HEK293 (cell line): ENCODE results near the gene NEURL1.

Experiments
- CTCF ChIA-PET: fragments of 350-600 bp; formaldehyde crosslinking; extraction: SDS; loops from one replicate; lab custom pipeline; 2021; ENCODE audit warnings: antibody characterized with exemption; lab: Yijun Ruan, JAX
- POLR2A ChIA-PET: fragments of 300-600 bp; formaldehyde crosslinking; extraction: SDS; loops from one replicate; lab custom pipeline; 2020; ENCODE audit warnings: antibody characterized with exemption, inconsistent platforms; lab: Yijun Ruan, JAX
- H3K27ac ChIP-seq: fragments of 200-500 bp; sonication (Bioruptor generic); 2 replicates; pipeline ENCODE4 v1.5.1; 2014; ENCODE audit warnings: low read depth, low read length, control low read depth, inconsistent platforms; ENCODE audit errors: extremely low read depth
- H3K36me3 ChIP-seq, 2 experiments: fragments of 200-500 bp in 1 of 2; sonication (Bioruptor generic) in 1 of 2; 1 replicate in 1 of 2; 2 replicates in 1 of 2; pipeline ENCODE4 v1.5.1; 2014 to 2017; ENCODE audit warnings: inconsistent platforms in 2 of 2, low read length in 2 of 2; ENCODE audit not compliant: control insufficient read depth in 2 of 2, insufficient read depth in 1 of 2
- H3K4me1 ChIP-seq: fragments of 200-500 bp; sonication (Bioruptor generic); 2 replicates; pipeline ENCODE4 v1.5.1; 2014; ENCODE audit warnings: mild to moderate bottlenecking, low read length, inconsistent platforms; ENCODE audit not compliant: control insufficient read depth, insufficient read depth
- H3K4me3 ChIP-seq: 2 replicates; pipeline ENCODE4 v1.5.1; 2011; ENCODE audit warnings: low read depth, mild to moderate bottlenecking, control low read depth, low read length, moderate library complexity
- H3K9me3 ChIP-seq: fragments of 200-500 bp; sonication (Bioruptor generic); 2 replicates; pipeline ENCODE4 v1.5.1; 2014; ENCODE audit warnings: low read depth, low read length, inconsistent platforms; ENCODE audit not compliant: control insufficient read depth, insufficient read depth
- BCL6B ChIP-seq: fragments of 450-650 bp; formaldehyde crosslinking; IDR thresholded peaks from 2 replicates; pipeline ENCODE4 v1.5.1; 2017; ENCODE audit warnings: missing biosample characterization, missing genetic modification characterization
- EGR2 ChIP-seq: fragments of 450-650 bp; formaldehyde crosslinking; IDR thresholded peaks from 2 replicates; pipeline ENCODE4 v1.5.1; 2016; ENCODE audit warnings: low read depth, missing biosample characterization, missing genetic modification characterization
- GLIS1 ChIP-seq: fragments of 450-650 bp; formaldehyde crosslinking; IDR thresholded peaks from 2 replicates; pipeline ENCODE4 v1.5.1; 2016; ENCODE audit warnings: missing biosample characterization, missing genetic modification characterization
- INSM2 ChIP-seq: fragments of 450-650 bp; formaldehyde crosslinking; IDR thresholded peaks from 2 replicates; pipeline ENCODE4 v1.5.1; 2016; ENCODE audit warnings: missing biosample characterization, missing genetic modification characterization
- KLF8 ChIP-seq: fragments of 450-650 bp; formaldehyde crosslinking; IDR thresholded peaks from 2 replicates; pipeline ENCODE4 v1.5.1; 2016; ENCODE audit warnings: missing biosample characterization, missing genetic modification characterization
- MEIS1 ChIP-seq: sonication (generic); formaldehyde crosslinking; IDR thresholded peaks from 2 replicates; pipeline ENCODE4 v1.8.1; 2022; ENCODE audit warnings: missing genetic modification reagents, mild to moderate bottlenecking, borderline replicate concordance
- PBX3 ChIP-seq: sonication (generic); formaldehyde crosslinking; IDR thresholded peaks from 2 replicates; pipeline ENCODE4 v1.8.1; 2022; ENCODE audit warnings: mild to moderate bottlenecking, moderate library complexity, missing genetic modification reagents
- SCRT1 ChIP-seq: fragments of 450-650 bp; formaldehyde crosslinking; IDR thresholded peaks from 2 replicates; pipeline ENCODE4 v1.5.1; 2016; ENCODE audit warnings: missing biosample characterization, missing genetic modification characterization, borderline replicate concordance
- YY2 ChIP-seq: fragments of 450-650 bp; formaldehyde crosslinking; IDR thresholded peaks from 2 replicates; pipeline ENCODE4 v1.5.1; 2016; ENCODE audit warnings: missing biosample characterization, missing genetic modification characterization
- ZBTB17 ChIP-seq: fragments of 450-650 bp; formaldehyde crosslinking; IDR thresholded peaks from 2 replicates; pipeline ENCODE4 v1.5.1; 2016; ENCODE audit warnings: missing biosample characterization, missing genetic modification characterization
- ZFP69B ChIP-seq: fragments of 450-650 bp; formaldehyde crosslinking; IDR thresholded peaks from 2 replicates; pipeline ENCODE4 v1.5.1; 2016; ENCODE audit warnings: missing biosample characterization, missing genetic modification characterization
- ZNF112 ChIP-seq: fragments of 450-650 bp; formaldehyde crosslinking; IDR thresholded peaks from 2 replicates; pipeline ENCODE4 v1.5.0; 2017; ENCODE audit warnings: missing biosample characterization, missing genetic modification characterization
- ZNF155 ChIP-seq: fragments of 450-650 bp; formaldehyde crosslinking; IDR thresholded peaks from 2 replicates; pipeline ENCODE4 v1.5.1; 2016; ENCODE audit warnings: missing biosample characterization, missing genetic modification characterization
- ZNF221 ChIP-seq: fragments of 450-650 bp; formaldehyde crosslinking; IDR thresholded peaks from 2 replicates; pipeline ENCODE4 v1.5.1; 2017; ENCODE audit warnings: missing biosample characterization, missing genetic modification characterization, borderline replicate concordance
- ZNF26 ChIP-seq: fragments of 450-650 bp; formaldehyde crosslinking; IDR thresholded peaks from 2 replicates; pipeline ENCODE4 v1.5.1; 2016; ENCODE audit warnings: missing biosample characterization, missing genetic modification characterization
- ZNF280C ChIP-seq: fragments of 450-650 bp; formaldehyde crosslinking; IDR thresholded peaks from 2 replicates; pipeline ENCODE4 v1.5.1; 2016; ENCODE audit warnings: missing biosample characterization, missing genetic modification characterization
- ZNF366 ChIP-seq: fragments of 450-650 bp; formaldehyde crosslinking; conservative IDR thresholded peaks from 2 replicates; pipeline ENCODE4 v1.5.1; 2016; ENCODE audit warnings: missing biosample characterization, missing genetic modification characterization
- ZNF514 ChIP-seq: fragments of 450-650 bp; formaldehyde crosslinking; IDR thresholded peaks from 2 replicates; pipeline ENCODE4 v1.5.1; 2016; ENCODE audit warnings: missing biosample characterization, missing genetic modification characterization
- ZNF530 ChIP-seq: fragments of 450-650 bp; formaldehyde crosslinking; IDR thresholded peaks from 2 replicates; pipeline ENCODE4 v1.5.1; 2016; ENCODE audit warnings: low read depth, missing biosample characterization, missing genetic modification characterization
- ZNF544 ChIP-seq: fragments of 450-650 bp; formaldehyde crosslinking; IDR thresholded peaks from 2 replicates; pipeline ENCODE4 v1.5.0; 2017; ENCODE audit warnings: missing biosample characterization, missing genetic modification characterization
- ZNF624 ChIP-seq: fragments of 450-650 bp; formaldehyde crosslinking; IDR thresholded peaks from 2 replicates; pipeline ENCODE4 v1.5.1; 2017; ENCODE audit warnings: missing biosample characterization, missing genetic modification characterization
- ZNF645 ChIP-seq: fragments of 450-650 bp; formaldehyde crosslinking; IDR thresholded peaks from 2 replicates; pipeline ENCODE4; 2016; ENCODE audit warnings: missing biosample characterization, missing genetic modification characterization
- ZNF677 ChIP-seq: fragments of 450-650 bp; IDR thresholded peaks from 2 replicates; pipeline ENCODE4 v1.5.0; 2018; ENCODE audit warnings: missing biosample characterization, mild to moderate bottlenecking, missing genetic modification characterization, moderate library complexity
- ZNF747 ChIP-seq: fragments of 450-650 bp; formaldehyde crosslinking; IDR thresholded peaks from 2 replicates; pipeline ENCODE4 v1.5.1; 2016; ENCODE audit warnings: missing biosample characterization, missing genetic modification characterization
- ZNF830 ChIP-seq: fragments of 450-650 bp; IDR thresholded peaks from 2 replicates; pipeline ENCODE4 v1.5.0; 2018; ENCODE audit warnings: missing biosample characterization, missing genetic modification characterization, low read depth, mild to moderate bottlenecking, moderate library complexity

The NEURL1 gene

GRCh38 chr10:103451091-103451813 is 42.3 kb upstream of the NEURL1 start (continued):
- TF ChIP-seq SCRT1 (tag by site-specific recombination) (no peak), ZNF155 (tag by site-specific recombination) (no peak), ZNF26 (tag by site-specific recombination) (no peak), KLF8 (tag by site-specific recombination) (no peak), ZNF677 (tag by site-specific recombination) (no peak), ZNF830 (tag by site-specific recombination) (no peak), ZNF544 (no peak), INSM2 (tag by site-specific recombination) (no peak), ZNF645 (tag by site-specific recombination) (no peak), ZNF514 (no peak), ZNF366 (tag by site-specific recombination) (no peak; the same call in 1 of the 2 replicates), ZNF112 (tag by site-specific recombination) (no peak), ZNF280C (tag by site-specific recombination) (no peak), ZNF530 (tag by site-specific recombination) (no peak), YY2 (no peak), EGR2 (tag by site-specific recombination) (peak; percentile 68)
- TF ChIP-seq, all 188 proteins: peak for 14

- H3K4me3 ChIP-seq: peak within 1 kb of the TSS; percentile 60
- ChIA-PET CTCF (interaction anchor here (1.1 to 1.5 kb wide), 2 partner anchors 24 to 31 kb away, joined by 3 to 7 read pairs; no protein-coding TSS in a partner anchor), POLR2A (interaction anchor here (1.1 to 1.9 kb wide), 3 partner anchors 14 to 84 kb away, joined by 3 to 5 read pairs (median 4); partner anchors contain the start of gene TAF5)
- TF ChIP-seq ZNF221 (tag by site-specific recombination): no peak
- no peak for TF ChIP-seq ZFP69B (tag by site-specific recombination)
- TF ChIP-seq PBX3 (CRISPR knock-in tag): 0 out of 2 replicates have a peak, but pooled peaks have one; percentile 21
- no peak for TF ChIP-seq ZNF624
- TF ChIP-seq ZNF530 (tag by site-specific recombination): no peak
- TF ChIP-seq ZNF747 (tag by site-specific recombination): no peak
- no peak for TF ChIP-seq BCL6B (tag by site-specific recombination)
- peak; percentile 41; the same call in 1 of the 2 replicates for TF ChIP-seq GLIS1 (tag by site-specific recombination)
- no peak for TF ChIP-seq MEIS1 (CRISPR knock-in tag)
- TF ChIP-seq ZBTB17 (tag by site-specific recombination): no peak
Measured at GRCh38 chr10:103451831-103452505, 41.5 kb upstream of the NEURL1 start, which contains the start of gene CALHM2. Gene CALHM2, minus strand, starts transcription at chr10:103452370. Its CDS starts 2,429 bp downstream, at chr10:103449941.

More at GRCh38 chr10:103451831-103452505, 41.5 kb upstream of the NEURL1 start, which contains the start of gene CALHM2:
- Histone ChIP-seq H3K4me1 (peaks cover 9% of the 10 kb centered on the region), H3K27ac (peak within 1 kb of the TSS; percentile 77), H3K36me3 (peaks cover 5 to 32% of the 10 kb centered on the region in 2 experiments; a peak in 2 of 3 replicates), H3K9me3 (no peaks in the 10 kb centered on the region)
